SK-N-SH (cell line): ENCODE measurements around the gene RAI1.

Source experiments
- EZH2phosphoT487 ChIP-seq: fragments of 200-600 bp; sonication (generic); IDR thresholded peaks from 2 replicates; pipeline ENCODE4 v1.6.1; 2017; ENCODE audit warnings: low read depth, mixed run types, mild to moderate bottlenecking, antibody characterized with exemption, moderate library complexity, borderline replicate concordance
- TF ChIP-seq, protein P1 (sequence below): IDR thresholded peaks from 2 replicates; pipeline ENCODE4 v1.4.0; 2012; ENCODE audit warnings: low read depth

DNA sequence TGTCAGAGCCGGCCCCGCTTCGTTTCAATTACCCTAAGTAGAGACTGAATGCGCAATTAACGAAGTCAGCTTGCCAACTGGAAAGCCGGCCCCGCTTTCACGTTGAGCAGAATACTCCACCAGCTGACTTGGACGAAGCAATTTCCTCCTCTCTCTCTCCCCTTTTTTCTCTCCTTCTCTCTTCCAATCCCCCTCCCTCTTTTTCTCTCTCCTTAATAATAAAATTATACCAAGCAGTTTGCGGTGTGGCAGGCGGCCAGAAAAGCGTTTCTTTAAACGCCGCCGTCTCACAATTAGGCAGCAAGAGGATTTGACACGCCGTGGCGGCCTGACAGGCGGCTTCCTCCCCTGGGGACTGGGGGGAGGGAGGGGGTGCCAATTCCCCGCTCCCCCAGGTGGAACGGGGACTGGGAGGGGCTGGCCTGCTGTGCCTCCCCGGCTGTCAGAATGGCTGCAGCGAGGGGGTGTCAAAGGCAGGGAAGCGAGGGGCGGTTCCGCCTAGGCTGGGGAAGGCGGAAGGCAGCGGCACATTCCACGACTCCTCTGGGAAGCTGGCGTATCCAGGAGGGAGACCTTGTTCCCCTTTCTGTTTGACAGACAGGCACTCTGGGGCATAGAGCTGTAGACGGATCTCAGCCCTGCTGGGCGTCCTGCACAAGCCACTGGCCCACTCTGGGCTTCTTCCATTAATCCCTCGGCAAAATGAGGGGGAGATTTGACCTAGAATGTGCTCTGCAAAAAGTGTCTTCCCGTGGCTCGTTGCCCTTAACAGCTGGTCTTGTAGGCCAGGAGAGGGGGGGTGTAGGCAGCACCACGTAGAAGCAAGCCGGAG is 102.8 kb downstream of the RAI1 start:
- TF ChIP-seq EZH2phosphoT487, result no peak
- TF ChIP-seq, protein P1, sequence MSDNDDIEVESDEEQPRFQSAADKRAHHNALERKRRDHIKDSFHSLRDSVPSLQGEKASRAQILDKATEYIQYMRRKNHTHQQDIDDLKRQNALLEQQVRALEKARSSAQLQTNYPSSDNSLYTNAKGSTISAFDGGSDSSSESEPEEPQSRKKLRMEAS, result no peak
